Middle frontal gyrus (tissue), 1 donor: ENCODE measurements around the gene ADCY3.

Experiments used
- DNase-seq: peaks from one replicate; pipeline ENCODE4 v3.0.0-alpha.2; 2015; ENCODE audit warnings: low spot score; ENCODE audit errors: extremely low spot score

The ADCY3 gene

DNA sequence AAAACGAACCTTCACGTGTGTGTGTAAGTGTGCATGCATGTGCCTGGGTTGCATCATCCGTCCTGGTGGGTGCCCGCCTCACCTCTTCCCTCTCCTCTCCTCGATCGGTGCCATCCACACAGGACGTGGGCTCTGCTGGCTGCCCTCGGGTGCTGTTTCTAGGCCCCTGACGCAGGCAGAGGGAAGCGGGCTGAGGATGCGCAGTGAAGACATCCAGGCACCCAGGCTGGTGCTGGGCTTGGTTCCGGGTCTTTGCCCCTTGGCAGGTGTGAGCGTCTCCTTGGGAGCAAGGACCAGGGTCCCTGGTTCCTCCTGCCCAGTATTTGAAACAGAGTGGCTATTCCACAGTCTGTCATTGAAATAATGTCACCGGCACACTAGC, 6.2 kb upstream of the ADCY3 start:
- DNase-seq, result no peak

DNA sequence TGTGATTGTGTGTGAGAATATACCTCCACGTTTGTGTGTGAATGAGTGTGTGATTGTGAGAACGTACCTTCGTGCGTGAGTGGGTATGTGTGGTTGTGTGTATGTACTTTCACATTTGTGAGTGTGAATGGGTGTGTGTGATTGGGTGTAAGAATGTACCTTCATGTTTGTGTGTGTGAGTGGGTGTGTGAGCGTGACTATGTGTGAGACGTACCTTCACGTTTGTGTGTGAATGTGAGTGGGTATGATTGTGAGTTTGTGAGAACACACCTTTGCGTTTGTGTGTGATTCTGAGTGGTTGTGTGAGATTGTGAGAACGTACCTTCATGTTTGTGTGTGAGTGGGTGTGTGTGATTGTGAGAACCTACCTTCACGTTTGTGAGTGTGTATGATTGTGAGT, 5.8 kb upstream of the ADCY3 start:
- DNase-seq, result no peak

DNA sequence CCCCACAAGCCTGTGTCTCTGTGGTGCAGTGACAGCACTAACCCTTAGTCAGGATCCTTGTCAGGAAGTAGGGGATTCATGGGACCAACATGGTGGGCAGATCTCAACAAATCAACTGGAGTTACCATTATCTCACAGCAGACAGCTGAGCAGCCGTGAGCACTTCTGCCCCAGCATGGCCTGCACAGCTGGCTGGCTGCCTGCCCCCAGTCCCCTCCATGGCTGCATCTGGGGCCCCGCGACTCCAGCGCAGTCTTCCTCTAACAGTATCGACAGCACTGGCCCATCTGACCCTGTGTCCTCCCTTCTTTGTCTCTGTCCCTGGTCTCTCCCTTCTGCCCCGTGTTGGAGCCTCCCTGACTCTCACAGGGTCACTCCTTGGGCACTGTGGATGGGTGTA, 4.7 kb upstream of the ADCY3 start:
- no peak for DNase-seq

DNA sequence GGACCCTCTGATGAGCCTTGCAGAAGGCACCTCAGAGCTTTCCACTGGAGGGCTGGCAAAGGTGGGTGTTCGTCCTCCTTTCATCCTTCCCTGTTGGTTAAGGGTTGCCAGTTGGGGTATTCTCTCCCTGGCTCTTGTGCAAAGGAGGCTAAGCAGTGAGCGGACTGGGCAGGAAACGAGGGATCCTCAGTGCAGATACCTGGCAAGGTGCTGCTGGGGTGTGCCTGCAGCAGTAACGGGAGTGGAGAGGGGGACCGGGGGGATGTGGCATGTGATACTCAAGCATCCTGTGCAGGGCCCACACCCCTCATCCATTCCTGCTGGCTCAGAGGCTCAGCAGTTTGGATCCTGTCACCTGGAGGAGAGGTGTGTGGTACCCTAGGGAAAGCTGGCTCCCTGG, 4.2 kb upstream of the ADCY3 start:
- DNase-seq, result no peak

DNA sequence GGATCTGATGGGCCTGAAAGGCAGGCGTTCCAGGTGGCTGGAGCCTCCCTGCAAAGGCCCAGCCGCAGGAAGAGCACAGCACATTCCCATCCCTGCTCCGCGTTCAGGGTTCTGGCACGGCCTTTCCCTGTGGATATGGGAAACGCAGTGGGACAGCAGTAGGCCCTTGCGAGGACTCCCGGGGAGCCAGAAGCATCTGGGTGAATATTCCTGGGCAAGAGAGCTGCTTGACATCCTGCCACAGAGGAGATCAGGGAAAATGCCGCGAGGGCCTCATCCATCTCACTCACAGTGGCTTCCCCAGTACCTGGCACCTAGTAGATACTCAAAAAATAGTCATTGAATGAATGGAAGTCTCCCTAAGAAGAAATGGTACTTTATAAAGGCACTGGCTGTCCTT, 3.1 kb upstream of the ADCY3 start:
- DNase-seq, result no peak

DNA sequence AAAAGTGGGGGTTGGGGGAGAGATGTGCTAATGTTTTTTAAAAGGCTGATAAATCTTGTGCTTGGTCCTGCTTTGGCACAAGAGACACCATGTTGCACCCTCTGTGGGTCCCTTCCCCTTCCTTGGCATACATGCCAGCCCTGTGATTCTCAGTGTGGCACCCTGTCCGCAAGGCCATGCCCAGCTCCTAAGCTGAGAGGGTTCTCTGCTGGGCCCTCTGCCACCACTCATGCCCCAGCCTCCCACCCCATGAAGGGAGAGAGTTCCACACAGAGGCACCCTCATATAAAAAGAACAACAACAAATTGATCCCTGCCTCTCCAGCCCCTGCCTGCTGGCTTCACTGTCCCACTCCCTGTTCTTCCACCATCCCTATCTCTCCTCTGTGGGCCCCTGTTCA, 2.5 kb upstream of the ADCY3 start:
- no peak for DNase-seq

DNA sequence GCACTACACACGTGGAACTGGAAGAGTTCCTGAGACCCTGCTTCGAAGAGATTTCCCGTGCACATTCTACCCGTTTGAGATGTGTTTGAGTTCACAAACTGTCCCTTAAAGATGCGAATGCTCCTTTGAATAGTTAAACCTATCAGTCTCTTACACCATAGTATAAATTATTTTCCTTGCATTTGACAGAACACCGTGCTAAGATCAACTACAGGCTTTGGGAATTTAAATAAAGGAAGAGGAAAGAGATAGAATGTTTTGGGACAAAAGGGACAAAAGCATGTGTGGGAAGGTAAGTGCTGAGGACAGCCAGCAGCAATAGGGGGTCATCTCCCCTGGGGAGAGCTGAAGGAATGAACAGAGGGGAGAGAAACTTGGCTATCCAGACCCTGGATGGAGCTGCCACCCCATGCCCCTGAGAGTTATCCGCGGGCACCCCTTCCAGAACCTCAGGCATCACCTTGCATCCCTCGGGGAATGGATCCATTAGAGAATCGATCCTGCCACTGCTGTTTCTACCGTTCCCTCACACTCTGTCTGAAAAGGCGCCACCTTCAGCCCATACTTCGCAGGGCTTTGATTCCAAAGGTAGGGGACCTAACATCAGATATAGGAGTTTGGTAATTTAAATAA, 888 bp upstream of the ADCY3 start:
- DNase-seq, result no peak

DNA sequence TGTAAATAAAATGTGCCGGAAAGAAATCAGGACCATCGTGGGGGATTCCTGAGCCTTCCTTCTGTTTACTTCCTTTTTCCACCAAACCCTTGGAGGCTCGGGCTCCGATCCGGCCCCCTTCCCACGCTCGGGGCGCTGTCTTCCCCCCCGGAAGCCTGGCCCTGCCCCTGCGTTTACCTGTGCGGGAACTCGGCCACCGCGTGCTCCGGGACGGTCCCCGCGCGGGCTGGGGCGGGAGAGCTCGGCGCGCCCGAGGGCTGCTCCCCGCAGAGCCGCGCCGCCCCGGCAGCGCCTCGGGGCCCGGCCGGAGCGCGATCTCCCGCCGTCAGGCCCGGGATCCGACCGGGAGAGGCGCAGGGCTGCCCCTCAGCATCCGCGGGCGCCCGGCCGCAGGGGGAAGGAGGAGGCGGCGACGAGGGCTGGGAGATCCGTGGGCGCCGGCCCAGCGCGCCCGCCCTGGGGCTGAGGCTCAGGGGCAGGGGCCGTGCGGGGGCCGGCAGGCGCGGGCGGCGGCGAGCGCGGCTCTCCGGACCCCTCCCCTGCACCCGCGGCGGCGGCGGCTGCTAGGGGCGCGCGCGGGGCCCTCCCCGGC, 435 bp downstream of the ADCY3 start:
- DNase-seq, result no peak

DNA sequence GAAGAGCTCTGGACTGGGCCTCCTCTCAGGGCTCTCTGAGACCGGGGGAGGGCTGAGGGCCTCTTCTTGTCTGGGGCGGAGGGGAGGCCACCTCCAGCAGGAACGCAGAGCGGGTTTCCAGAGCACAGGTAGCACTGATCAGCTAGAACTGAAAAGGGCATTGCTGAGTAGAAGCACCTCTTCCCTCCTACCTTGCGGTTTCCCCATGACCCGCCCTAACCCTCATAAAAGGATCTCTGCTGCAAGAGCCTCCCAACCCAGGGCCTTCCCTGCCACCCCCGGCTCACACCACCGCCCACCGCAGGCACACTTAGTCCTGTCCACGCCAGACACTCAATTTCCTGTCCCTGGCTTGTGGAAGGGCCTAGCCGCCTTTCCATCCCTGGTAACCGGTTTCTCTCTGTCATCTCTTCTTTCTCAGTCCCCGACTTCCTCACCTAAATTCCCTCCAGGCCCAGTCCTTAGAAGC, 966 bp downstream of the ADCY3 start:
- DNase-seq, result no peak

DNA sequence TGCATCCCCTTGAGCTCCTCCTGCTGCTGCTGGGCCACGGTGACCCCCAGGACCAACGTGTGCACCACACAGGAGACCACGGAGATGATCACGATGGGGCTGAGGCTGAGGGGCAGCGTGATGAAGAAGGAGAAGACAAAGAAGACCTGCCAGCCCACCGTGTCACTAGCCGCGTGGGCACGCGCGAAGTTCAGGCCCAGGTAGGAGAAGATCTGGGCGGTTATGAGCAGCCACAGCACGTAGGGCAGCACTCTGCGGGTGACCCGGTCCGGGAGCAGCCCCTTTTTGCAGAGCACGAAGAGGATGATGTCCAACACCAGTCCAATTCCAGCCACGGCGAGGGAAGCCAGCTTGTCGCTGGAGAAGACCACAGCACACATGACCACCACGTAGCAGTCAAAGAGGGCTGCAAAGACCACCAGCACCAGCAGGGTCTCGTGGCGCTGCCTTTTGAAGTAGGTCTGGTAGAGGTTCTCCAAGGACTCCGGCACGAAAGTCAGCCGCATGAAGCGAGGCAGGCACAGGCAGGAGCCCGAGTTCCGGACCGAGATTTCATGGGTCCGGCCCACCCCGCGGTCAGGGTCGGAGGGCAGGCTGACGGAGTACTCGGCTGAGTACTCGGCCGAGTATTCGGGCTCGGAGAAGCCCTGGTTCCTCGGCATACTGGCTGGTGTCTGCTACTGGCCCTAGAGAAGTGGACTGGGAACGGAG, 1.6 kb downstream of the ADCY3 start:
- DNase-seq, result no peak

DNA sequence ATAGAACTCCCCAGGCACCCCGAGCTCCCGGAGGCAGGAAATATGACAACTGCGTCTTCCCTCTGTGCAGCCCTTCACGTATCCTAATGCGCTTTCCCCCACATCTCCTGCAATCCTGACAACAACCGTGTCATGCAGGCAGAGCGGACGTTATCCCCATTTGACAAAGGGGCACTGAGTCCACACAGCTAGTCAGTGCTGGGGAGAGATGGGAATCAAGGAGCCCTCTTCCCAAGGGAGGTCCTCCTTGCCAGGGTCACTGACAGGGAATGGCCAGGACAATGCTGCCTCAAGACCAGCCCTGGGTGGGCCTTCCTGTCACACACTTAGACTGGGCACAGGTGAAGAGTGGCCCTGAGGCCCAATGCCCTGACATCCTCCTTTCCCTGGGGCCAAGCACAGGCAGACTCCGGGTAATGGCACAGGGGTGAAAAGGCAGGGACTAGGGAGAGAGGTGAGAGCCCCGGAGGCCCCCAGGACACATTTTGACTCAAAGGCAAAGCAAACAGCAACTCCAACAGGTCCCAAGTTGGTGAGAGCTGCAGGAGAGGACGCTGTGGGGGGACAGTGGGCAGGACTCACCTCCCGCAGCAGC, 2.2 kb downstream of the ADCY3 start:
- no peak for DNase-seq

DNA sequence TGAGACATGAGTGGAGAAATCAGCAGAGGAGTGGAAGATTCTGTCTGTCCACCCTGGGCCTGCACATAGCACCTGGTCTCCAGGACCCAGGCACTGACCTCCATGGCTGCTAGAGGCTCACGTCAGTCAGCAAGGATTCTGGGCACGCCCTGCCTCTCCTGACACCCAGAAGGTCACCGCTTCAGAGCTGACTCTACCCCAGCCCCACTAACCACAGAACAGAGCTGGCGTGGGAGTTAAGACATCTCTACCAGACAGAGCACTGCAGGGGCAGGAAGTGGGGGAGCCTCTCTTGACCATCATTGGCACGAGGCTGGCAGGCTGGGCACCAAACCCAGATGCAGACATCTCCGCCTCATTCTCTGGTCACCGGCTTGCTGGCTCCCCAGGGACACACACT, 3.0 kb downstream of the ADCY3 start:
- no peak for DNase-seq

DNA sequence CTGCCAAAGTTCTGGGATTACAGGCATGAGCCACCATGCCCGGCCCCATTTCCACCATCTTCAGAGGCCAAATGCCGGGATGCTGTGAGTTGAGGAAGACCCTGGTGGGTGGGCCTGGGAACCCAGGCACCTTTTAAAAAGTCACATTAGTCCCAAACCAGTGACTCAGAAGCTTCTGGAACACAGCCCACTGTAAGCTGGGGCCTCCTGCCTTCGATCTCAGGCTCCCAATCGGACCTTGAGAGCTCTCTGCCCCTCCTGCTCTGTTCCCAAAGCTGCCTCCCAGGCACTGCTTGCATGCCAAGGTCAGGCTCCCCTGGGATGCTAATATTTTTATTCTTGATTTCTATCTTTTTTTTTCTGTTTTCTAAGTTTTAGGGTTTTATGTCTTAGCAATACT, 4.2 kb downstream of the ADCY3 start:
- DNase-seq, result no peak

DNA sequence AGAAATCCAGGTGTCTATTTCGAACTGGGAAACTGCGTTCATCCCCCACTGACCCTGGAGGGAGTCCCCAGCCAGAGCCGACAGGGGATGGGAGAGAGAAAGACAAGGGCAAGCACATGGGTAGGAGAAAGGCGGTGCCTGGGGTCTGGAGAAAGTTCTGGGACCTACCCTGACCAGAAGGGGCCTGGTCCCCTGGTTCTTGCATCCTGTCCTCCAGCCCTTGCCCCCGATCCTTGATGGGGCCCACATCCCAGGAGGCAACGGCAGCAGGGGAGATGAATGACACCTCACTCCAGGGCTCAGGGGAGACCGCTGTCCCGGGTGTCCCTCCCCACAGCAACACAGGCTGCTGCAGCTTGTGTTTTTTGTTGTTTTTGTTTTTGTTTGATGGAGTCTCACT, 4.9 kb downstream of the ADCY3 start:
- DNase-seq, result no peak

DNA sequence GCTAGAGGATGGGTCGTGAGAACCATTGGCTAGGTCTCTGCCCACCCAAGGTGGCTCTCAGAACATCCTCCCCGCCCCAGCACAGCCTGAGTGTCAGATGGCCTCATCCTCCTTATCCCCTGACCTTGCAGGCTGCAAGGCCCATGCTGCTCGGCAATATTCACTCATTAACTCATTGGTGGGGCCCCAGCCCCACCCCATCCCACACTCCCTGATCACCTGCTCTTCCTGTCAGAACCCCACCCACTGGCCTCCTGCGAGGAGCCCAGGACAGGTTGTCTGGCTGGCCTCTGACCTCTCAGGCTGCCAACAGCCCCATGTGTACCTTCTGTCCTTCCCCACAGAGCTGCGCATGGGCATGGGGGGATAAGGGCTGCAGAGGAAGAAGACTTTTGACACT, 5.3 kb downstream of the ADCY3 start:
- DNase-seq, result no peak

DNA sequence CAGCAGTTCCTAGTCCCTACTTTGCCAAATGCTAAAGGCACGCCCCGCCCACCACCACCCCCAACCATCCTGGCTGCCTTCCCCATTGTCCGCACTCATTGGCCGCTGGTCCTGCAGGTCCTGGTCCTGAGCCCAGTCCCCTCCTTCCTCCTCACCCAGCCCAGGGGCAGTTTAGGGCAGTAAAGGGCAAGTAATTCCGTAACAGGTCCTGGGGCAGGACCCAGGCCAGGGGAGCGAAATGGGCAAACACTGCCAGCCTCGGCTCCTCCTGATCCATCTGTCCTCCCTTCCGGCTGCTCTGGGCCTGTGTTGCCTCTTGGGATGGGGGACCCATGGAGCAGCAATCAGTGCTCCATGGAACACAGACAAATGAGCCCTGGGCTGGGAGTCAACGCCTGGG, 6.1 kb downstream of the ADCY3 start:
- no peak for DNase-seq

DNA sequence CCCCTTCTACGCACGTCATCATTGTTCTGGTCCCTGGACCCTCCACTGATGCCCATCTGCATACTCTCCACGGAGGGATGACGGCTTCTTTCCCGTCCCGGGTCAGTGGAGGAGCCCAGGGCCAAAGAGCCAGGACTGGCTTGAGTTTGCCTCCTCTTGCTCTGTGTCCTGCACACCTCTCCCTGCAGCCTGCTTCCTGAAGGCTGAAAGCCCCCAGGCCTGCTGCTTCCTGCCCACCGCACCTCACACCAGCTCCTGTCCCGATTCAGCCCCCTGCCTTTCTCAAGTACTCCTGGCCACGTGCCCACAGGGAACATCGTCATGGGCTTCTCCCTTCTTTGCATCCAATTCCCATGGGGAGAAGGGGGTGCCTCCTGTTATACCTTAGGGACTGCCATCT, 7.1 kb downstream of the ADCY3 start:
- DNase-seq, result no peak

DNA sequence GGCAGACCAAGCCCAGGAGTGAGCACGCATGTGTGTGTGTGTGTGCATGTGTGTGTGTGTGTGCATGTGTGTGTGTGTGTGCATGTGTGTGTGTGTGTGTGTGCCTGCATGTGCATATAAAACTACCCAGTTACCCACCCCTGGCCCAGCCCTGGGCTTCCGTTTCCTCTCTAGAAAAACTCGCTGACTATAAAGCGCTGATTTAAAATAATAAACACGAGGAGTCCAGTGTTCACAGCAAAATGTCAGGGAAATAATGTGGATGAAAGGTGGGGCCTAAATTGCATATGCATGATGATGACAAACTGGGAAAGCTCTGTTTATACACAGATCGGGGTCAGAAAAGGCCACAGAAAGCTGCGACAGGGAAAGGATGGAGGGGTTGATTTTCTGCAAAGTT, 7.5 kb downstream of the ADCY3 start:
- DNase-seq, result no peak

DNA sequence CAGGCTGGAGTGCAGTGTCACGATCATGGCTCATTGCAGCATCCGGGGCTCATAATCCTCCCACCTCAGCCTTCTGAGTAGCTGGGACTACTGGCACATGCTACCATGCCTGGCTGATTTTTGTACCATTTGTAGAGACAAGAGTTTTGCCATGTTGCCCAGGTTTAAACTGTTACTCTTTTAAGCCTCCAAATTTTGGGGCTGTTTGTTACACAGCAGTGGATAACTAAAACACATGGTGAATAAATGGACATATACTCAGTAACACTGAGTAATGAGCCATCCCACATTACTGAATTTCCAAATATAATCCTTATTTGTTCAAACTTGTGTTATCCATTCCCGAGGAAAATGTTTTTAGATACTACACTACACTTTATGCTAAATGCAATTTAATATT, 9.8 kb downstream of the ADCY3 start:
- DNase-seq, result no peak

DNA sequence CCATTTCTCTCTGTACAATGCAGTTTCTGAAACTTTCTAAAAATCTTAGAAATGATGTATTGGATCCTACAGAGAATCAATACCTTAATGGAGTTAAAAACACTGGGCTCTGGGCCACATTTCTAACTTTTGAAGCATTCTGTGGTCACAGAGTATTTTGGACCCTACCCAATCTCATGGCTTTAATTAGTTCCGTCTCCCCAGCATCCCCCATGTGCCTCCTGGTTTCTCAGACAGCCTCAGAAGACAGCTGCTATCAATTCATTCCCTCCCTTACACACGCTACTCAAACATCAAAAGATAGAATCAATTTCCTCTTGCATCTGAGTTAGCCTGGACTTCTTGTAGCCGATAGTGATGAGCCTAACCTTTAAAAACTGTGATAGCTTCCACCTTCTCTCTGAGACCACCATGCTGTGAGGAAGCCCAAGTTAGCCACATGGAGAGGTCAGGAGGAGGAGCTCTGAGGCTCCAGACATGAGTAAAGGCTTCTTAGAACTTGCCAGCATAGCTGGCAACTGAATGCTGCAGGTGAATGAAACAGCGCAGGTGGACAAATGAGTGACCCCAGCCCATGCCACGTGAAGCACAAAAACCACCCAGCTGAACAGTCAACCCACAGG, 10.4 kb downstream of the ADCY3 start:
- no peak for DNase-seq

DNA sequence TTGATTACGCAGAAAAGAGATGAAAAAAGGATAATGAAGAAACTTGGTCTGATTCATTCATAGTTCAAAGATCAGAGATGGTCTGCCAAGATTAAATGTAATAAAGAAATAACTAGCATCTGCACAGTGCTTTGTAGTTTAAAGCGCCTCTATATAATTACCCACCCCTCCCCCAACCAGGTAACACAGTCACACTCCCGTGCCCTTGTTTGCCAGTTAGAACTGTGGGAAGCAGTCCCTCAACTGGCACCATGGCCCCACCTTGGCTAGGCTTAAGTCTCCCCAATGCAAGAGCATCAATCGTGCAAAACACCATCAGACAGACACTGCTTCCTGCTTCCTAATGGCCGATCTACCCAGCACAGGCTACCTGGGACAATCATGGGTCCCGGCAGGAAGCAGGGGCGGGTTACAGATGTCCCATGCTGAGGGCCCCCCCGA, 11.6 kb downstream of the ADCY3 start:
- no peak for DNase-seq

DNA sequence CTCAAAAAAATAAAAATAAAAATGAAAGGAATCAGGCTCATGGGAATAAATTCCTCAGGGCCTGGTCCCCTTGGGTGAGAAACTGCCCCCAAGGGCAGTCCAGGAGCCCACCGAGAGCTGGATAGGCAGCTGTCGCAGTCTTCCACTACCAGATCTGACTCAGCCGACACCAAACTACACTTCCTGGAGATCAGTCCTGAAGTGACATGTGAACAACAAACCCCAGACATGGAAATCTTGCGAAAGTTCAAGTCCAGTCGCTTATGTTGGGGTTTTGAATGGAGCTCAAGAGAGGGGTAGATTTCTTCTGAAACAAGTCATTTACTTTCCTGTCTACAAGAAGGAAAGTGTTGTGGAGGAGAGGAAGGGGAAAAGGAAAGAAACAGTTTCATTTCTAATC, 12.9 kb downstream of the ADCY3 start:
- no peak for DNase-seq
